OCI-LY7 (cell line): ENCODE results near the gene SH3RF3.

Source experiments
- EZH2phosphoT487 ChIP-seq: fragments of 200-600 bp; sonication (generic); IDR thresholded peaks from 2 replicates; pipeline ENCODE4 v1.6.1; 2018; ENCODE audit warnings: low read depth, borderline replicate concordance, mild to moderate bottlenecking, mixed run types, antibody characterized with exemption, low read length, moderate library complexity, mixed read lengths
- TF ChIP-seq, protein P1 (sequence below): fragments of 200-600 bp; sonication (generic); conservative IDR thresholded peaks from 2 replicates; pipeline ENCODE4 v1.5.1; 2014; ENCODE audit warnings: mild to moderate bottlenecking, antibody characterized with exemption, low read length, moderate library complexity, mixed read lengths

DNA sequence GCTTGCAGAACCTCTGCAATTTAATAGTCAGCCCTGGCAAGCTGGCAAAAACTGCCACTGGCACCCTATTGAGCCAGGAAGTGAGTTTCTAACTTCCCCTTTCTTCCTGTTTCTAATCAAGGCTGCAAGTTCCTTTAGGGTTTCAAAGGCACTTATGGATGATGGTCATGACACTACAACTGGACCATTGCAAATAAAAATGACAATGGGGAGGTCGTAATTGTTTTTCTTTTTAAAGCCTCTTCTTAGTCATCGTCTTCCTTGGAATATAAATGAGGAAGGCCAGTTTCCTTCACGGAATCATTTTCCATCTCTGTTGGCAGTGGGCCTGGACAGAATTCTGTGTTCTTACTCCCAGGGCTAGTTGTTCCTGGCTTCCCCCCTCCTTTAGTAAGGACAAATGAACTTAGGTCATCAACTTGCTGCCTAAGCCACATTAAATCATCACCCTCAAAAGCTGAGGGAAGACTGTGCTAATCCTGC lies 35.8 kb downstream of the SH3RF3 start:
- TF ChIP-seq, protein P1, sequence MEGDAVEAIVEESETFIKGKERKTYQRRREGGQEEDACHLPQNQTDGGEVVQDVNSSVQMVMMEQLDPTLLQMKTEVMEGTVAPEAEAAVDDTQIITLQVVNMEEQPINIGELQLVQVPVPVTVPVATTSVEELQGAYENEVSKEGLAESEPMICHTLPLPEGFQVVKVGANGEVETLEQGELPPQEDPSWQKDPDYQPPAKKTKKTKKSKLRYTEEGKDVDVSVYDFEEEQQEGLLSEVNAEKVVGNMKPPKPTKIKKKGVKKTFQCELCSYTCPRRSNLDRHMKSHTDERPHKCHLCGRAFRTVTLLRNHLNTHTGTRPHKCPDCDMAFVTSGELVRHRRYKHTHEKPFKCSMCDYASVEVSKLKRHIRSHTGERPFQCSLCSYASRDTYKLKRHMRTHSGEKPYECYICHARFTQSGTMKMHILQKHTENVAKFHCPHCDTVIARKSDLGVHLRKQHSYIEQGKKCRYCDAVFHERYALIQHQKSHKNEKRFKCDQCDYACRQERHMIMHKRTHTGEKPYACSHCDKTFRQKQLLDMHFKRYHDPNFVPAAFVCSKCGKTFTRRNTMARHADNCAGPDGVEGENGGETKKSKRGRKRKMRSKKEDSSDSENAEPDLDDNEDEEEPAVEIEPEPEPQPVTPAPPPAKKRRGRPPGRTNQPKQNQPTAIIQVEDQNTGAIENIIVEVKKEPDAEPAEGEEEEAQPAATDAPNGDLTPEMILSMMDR: no peak
- TF ChIP-seq EZH2phosphoT487: no peak
